ENCODE results near the gene TNFRSF18. TPM values are rescaled to one million over a fixed set of nuclear protein-coding genes. Genes with fewer than 3 reads are reported as not detected.

The TNFRSF18 gene
- total and polyA plus RNA-seq, 3 donors from 2014 or later, result 0.67 TPM; not detected in 2

GRCh38 chr1:1164701-1165451 is 41.5 kb downstream of the TNFRSF18 start:
- H3K4me1 ChIP-seq, result no peaks in the 10 kb centered on the region
- 64 to 76% methylated on average over 30 to 48 of the region's 48 CpGs for WGBS, 2 donors
- H3K9me3 ChIP-seq, result no peaks in the 10 kb centered on the region
- intact Hi-C loops (cut with DNase I; ENCODE audit: low total_unique reads), result no loop called here
- no peak for DNase-seq
- H3K4me3 ChIP-seq, result no peak overlapping the region
- TF ChIP-seq POLR2A (IDR thresholded peaks at IDR 0.05) (no peak), CTCF (IDR thresholded peaks at IDR 0.05) (no peak)
- H3K27me3 ChIP-seq, result no peaks in the 10 kb centered on the region
- no peak overlapping the region for H3K27ac ChIP-seq
- no peaks in the 10 kb centered on the region for H3K36me3 ChIP-seq (ENCODE audit: low read depth, missing control alignments)

GRCh38 chr1:1164361-1164700 is 42.1 kb downstream of the TNFRSF18 start:
- Histone ChIP-seq H3K9me3 (no peaks in the 10 kb centered on the region), H3K27ac (no peak overlapping the region), H3K4me3 (no peak overlapping the region), H3K27me3 (no peaks in the 10 kb centered on the region), H3K36me3 (ENCODE audit: low read depth, missing control alignments) (no peaks in the 10 kb centered on the region), H3K4me1 (no peaks in the 10 kb centered on the region)
- TF ChIP-seq CTCF (IDR thresholded peaks at IDR 0.05) (no peak), POLR2A (IDR thresholded peaks at IDR 0.05) (no peak)
- no peak for DNase-seq
- intact Hi-C loops (cut with DNase I; ENCODE audit: low total_unique reads), result no loop called here
- WGBS, 2 donors, result 67 to 82% methylated on average over 23 to 26 of the region's 26 CpGs

- Histone ChIP-seq H3K27ac (no peak overlapping the region), H3K27me3 (no peaks in the 10 kb centered on the region)
- 92 to 96% methylated on average over 30 to 33 of the region's 33 CpGs for WGBS, 2 donors
These were observed 42.8 kb downstream of the TNFRSF18 start for GRCh38 chr1:1163538-1164070.

GRCh38 chr1:1162597-1163537 is 43.5 kb downstream of the TNFRSF18 start:
- Histone ChIP-seq H3K27me3 (no peaks in the 10 kb centered on the region), H3K27ac (no peak overlapping the region), H3K4me1 (peaks cover 8% of the 10 kb centered on the region), H3K36me3 (ENCODE audit: low read depth, missing control alignments) (no peaks in the 10 kb centered on the region), H3K9me3 (no peaks in the 10 kb centered on the region), H3K4me3 (no peak overlapping the region)
- no peak for DNase-seq
- intact Hi-C loops (cut with DNase I; ENCODE audit: low total_unique reads), result no loop called here
- 79% methylated on average over 66 of the region's 73 CpGs; no CpG with 5 or more reads in 1 of the 2 donors for WGBS, 2 donors
- no peak for TF ChIP-seq POLR2A (IDR thresholded peaks at IDR 0.05)
- TF ChIP-seq CTCF (IDR thresholded peaks at IDR 0.05), result no peak

More at GRCh38 chr1:1163538-1164070, 42.8 kb downstream of the TNFRSF18 start:
- TF ChIP-seq POLR2A (IDR thresholded peaks at IDR 0.05) (no peak), CTCF (IDR thresholded peaks at IDR 0.05) (no peak)
- intact Hi-C loops (cut with DNase I; ENCODE audit: low total_unique reads), result no loop called here
- H3K9me3 ChIP-seq, result no peaks in the 10 kb centered on the region
- peaks cover 2% of the 10 kb centered on the region for H3K4me1 ChIP-seq
- H3K4me3 ChIP-seq, result no peak overlapping the region
- no peak for DNase-seq
- H3K36me3 ChIP-seq (ENCODE audit: low read depth, missing control alignments), result no peaks in the 10 kb centered on the region

Measured in testis (tissue), 3 donors.